Measurements from ENCODE around the gene CD164. TPM values are rescaled to one million over a fixed set of nuclear protein-coding genes. Genes with fewer than 3 reads are reported as not detected.
A peak's percentile ranks its signal among the peaks of the same experiment; 100 is the strongest.

Gene CD164
- total RNA-seq, 1 donor from 2014 or later: 307 TPM

GRCh38 chr6:109420751-109421150, 38.5 kb upstream of the CD164 start:
- no peaks in the 10 kb centered on the region for H3K27me3 ChIP-seq (ENCODE audit: low read depth)
- H3K27ac ChIP-seq: no peak overlapping the region
- H3K4me1 ChIP-seq: no peaks in the 10 kb centered on the region
- DNase-seq (no peak), ATAC-seq (no peak)
- H3K9me3 ChIP-seq: no peaks in the 10 kb centered on the region
- TF ChIP-seq CTCF (IDR thresholded peaks at IDR 0.05): no peak
- no peak overlapping the region for H3K4me3 ChIP-seq
- intact Hi-C loops (cut with DNase I): no loop called here
- no peaks in the 10 kb centered on the region for H3K36me3 ChIP-seq

- no peaks in the 10 kb centered on the region for H3K4me1 ChIP-seq
- intact Hi-C loops (cut with DNase I): no loop called here
- H3K27ac ChIP-seq: no peak overlapping the region
- TF ChIP-seq CTCF (IDR thresholded peaks at IDR 0.05): no peak
- no peaks in the 10 kb centered on the region for H3K36me3 ChIP-seq
- ATAC-seq: no peak
- DNase-seq: no peak
- no peak overlapping the region for H3K4me3 ChIP-seq
- peaks cover 4% of the 10 kb centered on the region for H3K9me3 ChIP-seq
- no peaks in the 10 kb centered on the region for H3K27me3 ChIP-seq (ENCODE audit: low read depth)
Measured at GRCh38 chr6:109417646-109418045, 35.4 kb upstream of the CD164 start.

GRCh38 chr6:109411034-109411433, 28.8 kb upstream of the CD164 start:
- intact Hi-C loops (cut with DNase I): no loop called here

GRCh38 chr6:109406196-109406595, 23.9 kb upstream of the CD164 start:
- Histone ChIP-seq H3K9me3 (no peaks in the 10 kb centered on the region), H3K27me3 (ENCODE audit: low read depth) (no peaks in the 10 kb centered on the region), H3K27ac (no peak overlapping the region), H3K36me3 (no peaks in the 10 kb centered on the region), H3K4me1 (no peaks in the 10 kb centered on the region), H3K4me3 (no peak overlapping the region)
- ATAC-seq (peak in 1 of 2 donors; percentile 24), DNase-seq (no peak)
- intact Hi-C loops (cut with DNase I): no loop called here
- no peak for TF ChIP-seq CTCF (IDR thresholded peaks at IDR 0.05)

More at GRCh38 chr6:109411034-109411433, 28.8 kb upstream of the CD164 start:
- ATAC-seq: no peak
- no peaks in the 10 kb centered on the region for H3K36me3 ChIP-seq
- no peak for DNase-seq
- TF ChIP-seq CTCF (IDR thresholded peaks at IDR 0.05): no peak
- H3K27me3 ChIP-seq (ENCODE audit: low read depth): no peaks in the 10 kb centered on the region
- H3K4me1 ChIP-seq: no peaks in the 10 kb centered on the region
- no peak overlapping the region for H3K4me3 ChIP-seq
- H3K9me3 ChIP-seq: peaks cover 4% of the 10 kb centered on the region
- no peak overlapping the region for H3K27ac ChIP-seq

GRCh38 chr6:109397020-109397419, 14.8 kb upstream of the CD164 start:
- no peaks in the 10 kb centered on the region for H3K4me1 ChIP-seq
- no peak overlapping the region for H3K27ac ChIP-seq
- no peak overlapping the region for H3K4me3 ChIP-seq
- H3K9me3 ChIP-seq: no peaks in the 10 kb centered on the region
- TF ChIP-seq CTCF (IDR thresholded peaks at IDR 0.05): no peak
- peak; percentile 53 to 73 for ATAC-seq
- H3K36me3 ChIP-seq: no peaks in the 10 kb centered on the region
- intact Hi-C loops (cut with DNase I): no loop called here
- H3K27me3 ChIP-seq (ENCODE audit: low read depth): no peaks in the 10 kb centered on the region
- DNase-seq: no peak
